Chondrocyte (in vitro differentiated cells): ENCODE results near the gene STIL. TPM values are rescaled to one million over a fixed set of nuclear protein-coding genes. Genes with fewer than 3 reads are reported as not detected.

Source experiments
- DNase-seq: peaks from one replicate; pipeline ENCODE4 v3.0.0; 2021; ENCODE audit warnings: mixed read lengths, low spot score
- H3K27ac Mint-ChIP-seq: one replicate; pipeline ENCODE4 v1.8.0; 2021; ENCODE audit warnings: mild to moderate bottlenecking, moderate library complexity, mixed read lengths; ENCODE audit not compliant: unreplicated experiment
- H3K27me3 Mint-ChIP-seq: 2 replicates; pipeline ENCODE4 v1.8.0; 2021; ENCODE audit warnings: low read depth, mixed read lengths
- H3K36me3 Mint-ChIP-seq: 2 replicates; pipeline ENCODE4 v1.8.0; 2021; ENCODE audit warnings: low read depth, mixed read lengths
- H3K4me1 Mint-ChIP-seq: 2 replicates; pipeline ENCODE4 v1.8.0; 2021; ENCODE audit warnings: low read depth, mild to moderate bottlenecking, mixed read lengths
- H3K4me3 Mint-ChIP-seq: one replicate; pipeline ENCODE4 v1.8.0; 2021; ENCODE audit warnings: mild to moderate bottlenecking, moderate library complexity, mixed read lengths; ENCODE audit not compliant: unreplicated experiment
- H3K9me3 Mint-ChIP-seq: 2 replicates; pipeline ENCODE4 v1.8.0; 2021; ENCODE audit warnings: low read depth, mixed read lengths
- CTCF ChIP-seq: fragments of 200-600 bp; sonication (generic); IDR thresholded peaks from 2 replicates; pipeline ENCODE4 v1.5.0; 2021; ENCODE audit warnings: antibody characterized with exemption, mild to moderate bottlenecking, moderate library complexity
- total RNA-seq: library from RNA; stranded (reverse); gene quantifications from 3 replicates; pipeline ENCODE4 v1.2.1, GENCODE V29; 2021

The STIL gene
- total RNA-seq, 1 donor from 2014 or later = 5.0 TPM

- H3K9me3 Mint-ChIP-seq = no peaks in the 10 kb centered on the region
- H3K4me1 Mint-ChIP-seq = peaks cover 12% of the 10 kb centered on the region
- H3K36me3 Mint-ChIP-seq = peaks cover 6% of the 10 kb centered on the region
- no peak overlapping the region for H3K27ac Mint-ChIP-seq
- H3K4me3 Mint-ChIP-seq = no peak overlapping the region
- no peak for DNase-seq
- no peak for TF ChIP-seq CTCF
- H3K27me3 Mint-ChIP-seq = peaks cover 53% of the 10 kb centered on the region
These were observed 87.1 kb downstream of the STIL start for GRCh38 chr1:47226839-47227215.

GRCh38 chr1:47226121-47226838 is 87.7 kb downstream of the STIL start:
- TF ChIP-seq CTCF = no peak
- Mint-ChIP-seq H3K9me3 (no peaks in the 10 kb centered on the region), H3K4me1 (peaks cover 7% of the 10 kb centered on the region), H3K36me3 (peaks cover 2% of the 10 kb centered on the region), H3K27me3 (peaks cover 47% of the 10 kb centered on the region), H3K27ac (no peak overlapping the region), H3K4me3 (peak overlapping the region; percentile 44)
- no peak for DNase-seq

GRCh38 chr1:47225430-47226100 is 88.4 kb downstream of the STIL start:
- Mint-ChIP-seq H3K27ac (no peak overlapping the region), H3K9me3 (no peaks in the 10 kb centered on the region), H3K4me3 (peak overlapping the region; percentile 44), H3K36me3 (peaks cover 2% of the 10 kb centered on the region), H3K4me1 (peaks cover 6% of the 10 kb centered on the region), H3K27me3 (peaks cover 50% of the 10 kb centered on the region)
- no peak for DNase-seq
- TF ChIP-seq CTCF = no peak

- H3K4me3 Mint-ChIP-seq = no peak overlapping the region
- no peak for TF ChIP-seq CTCF
- no peak for DNase-seq
- peaks cover 6% of the 10 kb centered on the region for H3K4me1 Mint-ChIP-seq
- peaks cover 48% of the 10 kb centered on the region for H3K27me3 Mint-ChIP-seq
- no peak overlapping the region for H3K27ac Mint-ChIP-seq
- H3K9me3 Mint-ChIP-seq = no peaks in the 10 kb centered on the region
- H3K36me3 Mint-ChIP-seq = peaks cover under 1% of the 10 kb centered on the region
These were observed 89.1 kb downstream of the STIL start for GRCh38 chr1:47224676-47225399.

GRCh38 chr1:47223921-47224675 is 89.8 kb downstream of the STIL start:
- H3K36me3 Mint-ChIP-seq = no peaks in the 10 kb centered on the region

More at GRCh38 chr1:47223921-47224675, 89.8 kb downstream of the STIL start:
- Mint-ChIP-seq H3K27me3 (peaks cover 40% of the 10 kb centered on the region), H3K27ac (no peak overlapping the region), H3K9me3 (no peaks in the 10 kb centered on the region), H3K4me3 (no peak overlapping the region), H3K4me1 (peaks cover 6% of the 10 kb centered on the region)
- no peak for TF ChIP-seq CTCF
- DNase-seq = no peak
